Stimulated activated CD8-positive, alpha-beta memory T cell treated with anti-CD3 and anti-CD28 coated beads, Interleukin-4, amount 100 ng/mL, for 1 hour (primary cell): ENCODE results near the gene REV3L.
"Not testable (repeated sequence)": the region's sequence is repeated elsewhere in the genome, so short reads cannot be mapped to it uniquely, and the experiment has no call there.

Source experiments
- DNase-seq, 2 donors: peaks; one replicate each; pipeline ENCODE4 v3.0.0-alpha.2; 2020; ENCODE audit warnings: low read depth in 2 of 2, low spot score in 1 of 2

Gene REV3L

GRCh38 chr6:111482959-111483735, at the start of gene REV3L:
Gene REV3L (minus strand): TSS chr6:111483218. CDS start chr6:111482888, 330 bp downstream.
- peak; percentile 60 to 73 for DNase-seq

GRCh38 chr6:111531185-111531584, 48.2 kb upstream of the REV3L start:
- DNase-seq, result no peak

- DNase-seq, result no peak
Measured at GRCh38 chr6:111530667-111531066, 47.6 kb upstream of the REV3L start.

- DNase-seq, result no peak
Measured at GRCh38 chr6:111530218-111530617, 47.2 kb upstream of the REV3L start.

GRCh38 chr6:111527367-111527766, 44.3 kb upstream of the REV3L start:
- DNase-seq, result no peak

GRCh38 chr6:111524735-111525134, 41.7 kb upstream of the REV3L start:
- no peak for DNase-seq

- no peak for DNase-seq
Measured at GRCh38 chr6:111524252-111524651, 41.2 kb upstream of the REV3L start.

- no peak for DNase-seq
Measured at GRCh38 chr6:111523484-111524167, 40.6 kb upstream of the REV3L start.

GRCh38 chr6:111522393-111523020, 39.5 kb upstream of the REV3L start:
- no peak for DNase-seq

GRCh38 chr6:111521497-111522270, 38.7 kb upstream of the REV3L start:
- no peak for DNase-seq

GRCh38 chr6:111520524-111520923, 37.5 kb upstream of the REV3L start:
- DNase-seq, result no peak

- no peak for DNase-seq
Measured at GRCh38 chr6:111517965-111518364, 34.9 kb upstream of the REV3L start.

GRCh38 chr6:111515259-111515658, 32.2 kb upstream of the REV3L start:
- DNase-seq, result no peak

GRCh38 chr6:111514531-111514930, 31.5 kb upstream of the REV3L start:
- not testable (repeated sequence) for DNase-seq

GRCh38 chr6:111507219-111507618, 24.2 kb upstream of the REV3L start:
- DNase-seq, result not testable (repeated sequence)

GRCh38 chr6:111505498-111505897, 22.5 kb upstream of the REV3L start:
- DNase-seq, result not testable (repeated sequence)

- no peak for DNase-seq
Measured at GRCh38 chr6:111503660-111504059, 20.6 kb upstream of the REV3L start.

GRCh38 chr6:111503194-111503593, 20.2 kb upstream of the REV3L start:
- DNase-seq, result no peak

GRCh38 chr6:111502154-111502553, 19.1 kb upstream of the REV3L start:
- DNase-seq, result no peak

GRCh38 chr6:111499269-111499793, 16.3 kb upstream of the REV3L start:
- no peak for DNase-seq
